HFFc6 (cell line): ENCODE results near the gene SEC61A2. TPM values are rescaled to one million over a fixed set of nuclear protein-coding genes. Genes with fewer than 3 reads are reported as not detected.
"Not testable (repeated sequence)": the region's sequence is repeated elsewhere in the genome, so short reads cannot be mapped to it uniquely, and the experiment has no call there.

Source experiments
- DNase-seq: peaks from one replicate; pipeline ENCODE4 v3.0.0-alpha.2; 2018
- H3K27ac Mint-ChIP-seq: 2 replicates; pipeline ENCODE4 v1.8.0; 2020; ENCODE audit warnings: mild to moderate bottlenecking, mixed read lengths
- H3K27me3 Mint-ChIP-seq: 2 replicates; pipeline ENCODE4 v1.8.0; 2021; ENCODE audit warnings: mild to moderate bottlenecking, moderate library complexity, mixed read lengths; ENCODE audit not compliant: insufficient read depth
- H3K36me3 Mint-ChIP-seq: 2 replicates; pipeline ENCODE4 v1.8.0; 2021; ENCODE audit warnings: low read depth, mixed read lengths
- H3K4me1 Mint-ChIP-seq: 2 replicates; pipeline ENCODE4 v1.8.0; 2020; ENCODE audit warnings: low read depth, mixed read lengths
- H3K4me3 Mint-ChIP-seq: 2 replicates; pipeline ENCODE4 v1.8.0; 2020; ENCODE audit warnings: mild to moderate bottlenecking, moderate library complexity, mixed read lengths
- H3K9me3 Mint-ChIP-seq: 2 replicates; pipeline ENCODE4 v1.8.0; 2020; ENCODE audit warnings: mild to moderate bottlenecking, mixed read lengths
- total RNA-seq, 6 experiments: library from RNA; stranded (reverse); fragmentation: NEBNext Ultra II Directional; extraction: Animal tissue kit (Norgen Biotek cat#: 25700); gene quantifications; 2 replicates in 1 of 6; 3 replicates in 5 of 6; pipeline ENCODE4 v1.2.3, GENCODE V29; 2021
- TF ChIP-seq, protein P1 (sequence below): fragments of 200-600 bp; sonication (generic); IDR thresholded peaks from 2 replicates; pipeline ENCODE4 v1.5.0; 2021; ENCODE audit warnings: antibody characterized with exemption, mild to moderate bottlenecking

Gene SEC61A2
- total RNA-seq, 6 experiments from 2014 or later: 9.3 to 11.2 (median 10.6) TPM

DNA sequence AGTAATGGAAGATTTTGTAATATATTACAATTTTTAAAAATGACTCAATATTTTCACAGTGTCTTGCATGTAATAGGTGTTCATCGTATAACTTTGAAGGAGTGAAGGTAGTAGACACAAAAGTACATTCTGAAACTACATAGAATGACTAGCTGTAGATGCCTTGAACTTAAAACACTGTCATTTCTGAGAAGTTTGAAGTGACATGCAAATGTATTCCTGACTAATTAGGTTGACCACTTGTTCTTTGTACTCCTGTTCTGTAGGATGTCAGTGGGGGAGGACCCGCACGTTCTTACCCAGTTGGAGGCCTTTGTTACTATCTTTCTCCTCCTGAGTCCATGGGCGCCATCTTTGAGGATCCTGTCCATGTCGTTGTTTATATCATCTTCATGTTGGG is 31.2 kb downstream of the SEC61A2 start:
- Mint-ChIP-seq H3K27me3 (peaks cover 1% of the 10 kb centered on the region; the same call in 1 of the 2 replicates), H3K27ac (no peak overlapping the region), H3K9me3 (no peaks in the 10 kb centered on the region), H3K4me3 (no peak overlapping the region), H3K4me1 (no peaks in the 10 kb centered on the region), H3K36me3 (peaks cover 14% of the 10 kb centered on the region)
- no peak for DNase-seq
- TF ChIP-seq, protein P1, sequence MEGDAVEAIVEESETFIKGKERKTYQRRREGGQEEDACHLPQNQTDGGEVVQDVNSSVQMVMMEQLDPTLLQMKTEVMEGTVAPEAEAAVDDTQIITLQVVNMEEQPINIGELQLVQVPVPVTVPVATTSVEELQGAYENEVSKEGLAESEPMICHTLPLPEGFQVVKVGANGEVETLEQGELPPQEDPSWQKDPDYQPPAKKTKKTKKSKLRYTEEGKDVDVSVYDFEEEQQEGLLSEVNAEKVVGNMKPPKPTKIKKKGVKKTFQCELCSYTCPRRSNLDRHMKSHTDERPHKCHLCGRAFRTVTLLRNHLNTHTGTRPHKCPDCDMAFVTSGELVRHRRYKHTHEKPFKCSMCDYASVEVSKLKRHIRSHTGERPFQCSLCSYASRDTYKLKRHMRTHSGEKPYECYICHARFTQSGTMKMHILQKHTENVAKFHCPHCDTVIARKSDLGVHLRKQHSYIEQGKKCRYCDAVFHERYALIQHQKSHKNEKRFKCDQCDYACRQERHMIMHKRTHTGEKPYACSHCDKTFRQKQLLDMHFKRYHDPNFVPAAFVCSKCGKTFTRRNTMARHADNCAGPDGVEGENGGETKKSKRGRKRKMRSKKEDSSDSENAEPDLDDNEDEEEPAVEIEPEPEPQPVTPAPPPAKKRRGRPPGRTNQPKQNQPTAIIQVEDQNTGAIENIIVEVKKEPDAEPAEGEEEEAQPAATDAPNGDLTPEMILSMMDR: no peak

DNA sequence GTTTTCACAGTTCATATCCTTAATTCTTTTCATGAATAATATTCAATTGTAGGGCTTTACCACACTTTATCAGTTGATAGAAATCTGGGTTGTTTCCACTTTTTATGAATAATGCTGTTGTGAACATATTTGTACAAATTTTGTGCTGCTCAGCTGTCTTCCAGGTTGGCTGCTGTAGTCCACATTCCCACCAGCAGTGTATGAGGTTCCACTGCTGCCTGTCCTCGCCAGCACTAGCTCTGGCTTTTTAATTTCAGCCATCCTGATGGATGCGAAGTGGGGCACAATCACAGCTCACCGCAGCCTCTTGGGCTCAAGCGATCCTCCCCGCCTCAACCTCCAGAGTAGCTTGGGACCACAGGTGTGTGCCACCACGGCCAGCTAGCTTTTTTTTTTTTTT is 33.5 kb downstream of the SEC61A2 start:
- TF ChIP-seq, protein P1: no peak
- Mint-ChIP-seq H3K27me3 (peaks cover 1% of the 10 kb centered on the region; the same call in 1 of the 2 replicates), H3K27ac (no peak overlapping the region; the same call in 1 of the 2 replicates), H3K4me1 (no peaks in the 10 kb centered on the region), H3K36me3 (peaks cover 23% of the 10 kb centered on the region), H3K9me3 (no peaks in the 10 kb centered on the region), H3K4me3 (no peak overlapping the region)
- DNase-seq: no peak

GRCh38 chr10:12164085-12164484 is 34.6 kb downstream of the SEC61A2 start:
- H3K4me1 Mint-ChIP-seq: no peaks in the 10 kb centered on the region
- TF ChIP-seq, protein P1: no peak
- peaks cover 26% of the 10 kb centered on the region for H3K36me3 Mint-ChIP-seq
- no peak overlapping the region for H3K4me3 Mint-ChIP-seq
- peaks cover 1% of the 10 kb centered on the region; the same call in 1 of the 2 replicates for H3K27me3 Mint-ChIP-seq
- DNase-seq: no peak
- H3K9me3 Mint-ChIP-seq: no peaks in the 10 kb centered on the region
- no peak overlapping the region for H3K27ac Mint-ChIP-seq

- Mint-ChIP-seq H3K4me3 (no peak overlapping the region), H3K9me3 (no peaks in the 10 kb centered on the region), H3K27me3 (peaks cover 1% of the 10 kb centered on the region; the same call in 1 of the 2 replicates), H3K36me3 (peaks cover 33% of the 10 kb centered on the region), H3K4me1 (peaks cover 1% of the 10 kb centered on the region; the same call in 1 of the 2 replicates), H3K27ac (no peak overlapping the region)
- TF ChIP-seq, protein P1: no peak
- no peak for DNase-seq
These were observed 35.6 kb downstream of the SEC61A2 start for GRCh38 chr10:12165036-12165435.

DNA sequence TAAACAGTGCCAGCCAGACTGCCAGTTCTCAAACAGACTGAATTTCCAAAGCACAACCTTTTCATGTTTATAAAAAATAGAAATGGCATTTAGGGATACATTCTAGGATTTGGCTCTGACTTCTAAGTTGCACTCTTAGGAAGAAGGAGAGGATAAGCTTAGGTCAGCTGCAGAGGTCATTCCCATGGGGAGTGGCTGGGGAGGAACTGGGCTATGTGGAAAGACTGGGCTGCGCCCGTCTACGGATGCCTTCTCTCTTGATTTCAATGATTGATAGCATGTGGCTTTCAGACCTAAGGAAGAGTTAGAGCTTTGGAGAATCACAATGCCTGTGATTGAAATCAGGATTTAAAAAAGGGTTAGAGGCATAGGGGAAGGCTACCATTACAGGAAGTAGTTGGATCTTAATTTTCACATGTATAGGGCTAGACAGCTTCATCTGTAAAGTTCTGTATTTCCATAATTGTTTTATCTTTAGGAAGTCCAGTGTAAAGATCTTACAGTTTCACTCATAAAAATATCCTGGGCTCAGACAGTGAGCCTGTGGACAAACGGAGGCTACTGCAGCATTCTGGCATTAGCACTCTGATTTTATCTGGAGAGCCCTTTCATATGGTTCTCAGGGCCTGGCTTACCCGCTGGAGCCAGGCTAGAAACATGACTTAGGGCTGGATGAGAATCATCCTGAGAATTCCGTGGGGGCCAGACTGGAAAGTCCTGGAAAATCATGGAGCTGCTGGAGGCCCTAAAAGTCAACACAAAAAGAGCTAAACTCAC is 36.7 kb downstream of the SEC61A2 start:
- Mint-ChIP-seq H3K9me3 (no peaks in the 10 kb centered on the region), H3K27me3 (peaks cover 1% of the 10 kb centered on the region; the same call in 1 of the 2 replicates), H3K4me3 (no peak overlapping the region), H3K36me3 (peaks cover 40% of the 10 kb centered on the region), H3K4me1 (peaks cover 7% of the 10 kb centered on the region; the same call in 1 of the 2 replicates), H3K27ac (no peak overlapping the region; the same call in 1 of the 2 replicates)
- TF ChIP-seq, protein P1: no peak
- DNase-seq: no peak

DNA sequence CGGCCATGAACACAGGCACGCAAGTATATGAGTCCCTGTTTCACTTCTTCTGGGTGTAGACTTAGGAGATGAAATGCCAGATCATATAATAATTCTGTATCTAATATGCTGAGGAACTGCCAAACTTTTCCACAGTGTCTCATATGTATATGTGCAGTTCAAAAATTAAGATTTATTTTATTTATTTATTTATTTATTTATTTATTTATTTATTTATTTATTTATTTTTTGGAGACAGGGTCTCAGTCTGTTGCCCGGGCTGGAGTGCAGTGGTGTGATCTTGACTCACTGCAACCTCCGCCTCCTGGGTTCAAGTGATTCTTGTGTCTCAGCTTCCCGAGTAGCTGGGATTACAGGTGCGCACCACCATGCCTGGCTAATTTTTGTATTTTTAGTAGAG is 42.0 kb downstream of the SEC61A2 start:
- H3K36me3 Mint-ChIP-seq: peaks cover 34% of the 10 kb centered on the region
- not testable (repeated sequence) for DNase-seq, H3K9me3 Mint-ChIP-seq, H3K4me3 Mint-ChIP-seq, H3K4me1 Mint-ChIP-seq, H3K27ac Mint-ChIP-seq, H3K27me3 Mint-ChIP-seq
